IPS-11a (cell line): ENCODE results near the gene MYOZ2.

ENCODE experiments used
- H3K4me3 ChIP-seq: one replicate; pipeline ENCODE4 v1.5.1; 2013; ENCODE audit warnings: low read depth, low read length, control low read depth

MYOZ2 gene

DNA sequence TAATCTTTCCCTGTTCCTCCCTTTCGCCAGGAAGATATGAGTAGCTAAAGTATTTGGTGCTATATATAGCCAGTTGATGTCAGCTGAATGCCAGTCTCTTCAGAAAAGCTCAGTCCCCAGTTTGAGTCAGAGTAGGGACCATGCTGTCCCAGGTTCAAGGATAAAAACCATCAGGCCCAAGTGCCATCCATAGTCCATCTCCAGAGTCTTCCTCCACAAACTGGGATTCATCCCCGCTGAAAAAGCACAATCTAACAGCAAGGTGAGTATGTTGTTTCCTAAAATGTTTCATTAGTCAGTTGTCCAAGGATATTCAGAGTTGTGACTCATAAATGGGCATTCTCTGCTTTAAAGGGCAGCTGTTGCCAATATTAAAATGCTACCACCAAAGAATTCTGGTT lies at the start of gene MYOZ2:
Gene MYOZ2, plus strand, starts transcription at position 112 of the 401 bp plus-strand sequence. CDS start 694 bp downstream, outside the sequence.
- H3K4me3 ChIP-seq: no peak within 1 kb of the TSS

DNA sequence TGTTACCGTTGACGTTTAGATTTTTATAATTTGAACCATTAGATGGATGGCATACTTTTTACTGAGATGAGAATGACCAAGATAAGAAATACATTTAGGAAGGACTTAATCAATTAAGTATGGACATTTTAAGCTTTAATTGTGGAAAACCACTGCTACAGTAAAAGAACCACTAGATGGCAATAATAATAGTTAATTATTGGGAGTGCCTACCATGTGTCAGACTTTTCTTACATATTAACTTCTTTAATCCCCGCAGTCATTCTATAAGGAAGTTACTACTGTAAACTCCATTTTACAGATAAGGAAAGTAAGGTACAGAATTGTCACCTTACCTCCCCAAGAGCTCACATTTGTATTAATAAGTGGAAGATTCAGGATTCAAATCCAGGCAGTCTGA lies 48.5 kb upstream of the MYOZ2 start:
- no peak overlapping the region for H3K4me3 ChIP-seq

DNA sequence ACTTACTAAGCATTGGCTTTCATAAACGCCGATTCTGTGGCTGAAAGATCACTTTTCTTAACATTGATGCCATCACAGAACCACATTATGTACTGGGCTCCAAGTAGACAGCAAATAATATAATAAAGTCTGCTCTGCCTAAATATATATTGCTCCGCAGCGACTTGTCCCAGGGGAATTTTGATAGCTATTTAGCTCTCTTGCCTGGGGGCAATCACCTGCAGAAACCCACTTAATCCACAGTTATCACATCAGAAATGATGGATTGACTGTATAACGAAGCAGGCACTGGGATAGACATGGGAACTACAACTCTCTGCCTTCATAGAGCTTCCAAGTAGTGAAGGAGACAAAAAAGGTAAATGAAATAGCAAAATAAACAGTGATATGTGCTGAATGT lies 48.0 kb upstream of the MYOZ2 start:
- H3K4me3 ChIP-seq: no peak overlapping the region

DNA sequence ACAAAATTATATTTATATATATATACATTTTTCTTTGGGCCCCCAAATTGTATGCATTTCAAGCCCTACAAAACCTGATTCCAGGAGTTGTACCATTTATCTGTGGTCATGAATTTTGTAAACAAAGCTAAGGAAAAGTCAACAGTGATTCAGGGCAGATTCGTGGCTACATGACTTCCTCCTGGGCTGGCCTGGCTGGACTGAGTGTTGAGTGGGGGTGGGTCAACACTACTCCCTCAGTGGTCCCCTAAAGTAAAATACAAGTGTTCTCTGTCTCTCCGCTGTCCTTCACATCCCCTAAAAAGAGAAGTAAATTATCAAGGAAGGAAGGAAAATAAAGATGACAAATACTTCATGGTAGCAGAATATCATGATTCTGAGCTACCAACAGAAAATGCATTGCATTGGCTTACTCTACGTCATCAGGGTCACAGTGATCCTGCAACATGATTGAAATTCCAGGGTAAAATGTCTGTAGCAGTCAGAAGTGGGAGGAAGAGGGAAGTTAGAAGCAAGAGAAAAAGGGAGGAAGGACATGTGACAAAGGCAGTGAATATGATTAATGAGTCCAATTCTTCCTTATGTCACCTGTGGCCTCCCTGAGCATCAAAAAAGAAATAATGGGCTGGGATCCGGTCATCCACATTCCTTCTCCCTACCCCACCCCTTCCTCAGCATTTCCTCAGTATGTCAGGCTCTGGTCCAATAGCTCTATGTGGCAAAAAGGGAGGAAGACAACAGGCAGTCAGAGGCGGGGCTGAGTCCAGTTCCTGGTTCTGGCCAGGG lies 42.4 kb upstream of the MYOZ2 start:
- H3K4me3 ChIP-seq: no peak overlapping the region

DNA sequence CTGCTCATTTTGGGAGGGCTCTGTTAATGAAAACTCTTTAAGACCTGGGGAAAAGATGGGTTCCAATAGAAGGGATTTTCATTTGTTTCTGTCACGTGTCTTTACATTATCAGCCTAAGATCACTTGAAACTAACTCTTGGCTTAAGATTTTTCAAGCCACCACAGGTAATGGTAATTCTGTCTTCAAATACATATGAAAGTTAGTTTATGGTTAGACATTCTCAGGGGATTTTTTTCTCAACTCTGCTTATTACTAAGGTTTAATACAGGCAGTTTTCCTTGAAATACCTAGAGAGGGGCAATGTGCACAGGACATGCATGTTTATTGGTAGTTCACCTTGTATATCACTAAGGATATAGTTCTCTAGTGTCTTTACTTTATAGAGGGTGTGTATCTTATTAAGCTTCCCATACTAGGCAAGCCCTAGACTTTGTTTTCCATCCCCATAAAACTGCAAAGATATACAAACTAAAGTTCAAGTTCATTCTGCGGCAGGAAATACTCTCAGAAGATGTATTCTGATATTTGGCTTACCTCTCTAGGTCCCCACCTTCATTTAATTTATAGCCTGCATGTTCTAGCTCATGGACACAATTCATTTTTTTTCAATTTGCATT lies 38.2 kb upstream of the MYOZ2 start:
- no peak overlapping the region for H3K4me3 ChIP-seq

DNA sequence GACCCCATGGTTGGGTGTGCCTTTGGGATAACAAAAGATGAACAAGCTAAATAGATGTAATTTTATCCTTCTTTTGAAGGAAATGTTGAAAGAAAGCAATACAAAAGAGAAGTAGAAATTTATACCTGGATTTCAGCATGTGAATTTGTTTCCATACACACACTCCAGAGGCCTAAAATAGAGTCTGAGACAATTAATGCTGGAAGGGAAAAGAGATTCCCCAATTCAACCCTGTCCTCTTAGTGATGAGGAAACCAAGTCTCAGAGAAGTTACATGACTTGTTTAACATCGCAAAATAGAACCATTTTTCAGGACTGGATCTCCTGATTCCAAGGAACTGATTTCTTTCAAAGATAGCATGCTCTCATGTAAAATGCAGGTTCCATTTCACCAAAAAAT lies 37.3 kb upstream of the MYOZ2 start:
- H3K4me3 ChIP-seq: no peak overlapping the region

DNA sequence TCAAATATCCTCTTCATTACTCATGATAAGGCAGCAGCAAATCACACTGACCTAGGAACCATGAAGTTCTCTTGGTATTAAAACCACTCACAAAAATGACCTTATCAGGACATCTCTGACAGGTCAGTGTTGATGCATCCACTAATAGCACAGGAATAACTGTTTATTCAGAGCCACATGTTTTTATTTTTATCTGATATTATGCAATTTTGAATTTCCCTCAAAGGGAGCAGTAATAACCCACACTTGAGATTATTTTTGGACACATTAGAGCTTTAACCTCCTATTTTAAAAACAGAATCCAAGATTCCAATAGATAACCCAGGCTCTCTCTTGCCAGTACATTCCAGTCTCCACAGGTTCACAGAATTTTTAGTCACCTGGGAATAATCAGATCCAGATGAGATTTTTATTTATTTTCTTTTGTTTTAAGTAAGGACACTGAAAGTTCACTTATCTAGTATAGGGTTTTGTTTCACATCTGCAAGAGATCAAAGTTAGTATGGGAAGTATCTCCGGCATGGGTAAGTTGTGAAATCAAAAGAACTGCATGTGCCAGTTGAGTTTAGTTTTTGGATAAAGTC lies 36.3 kb upstream of the MYOZ2 start:
- no peak overlapping the region for H3K4me3 ChIP-seq

DNA sequence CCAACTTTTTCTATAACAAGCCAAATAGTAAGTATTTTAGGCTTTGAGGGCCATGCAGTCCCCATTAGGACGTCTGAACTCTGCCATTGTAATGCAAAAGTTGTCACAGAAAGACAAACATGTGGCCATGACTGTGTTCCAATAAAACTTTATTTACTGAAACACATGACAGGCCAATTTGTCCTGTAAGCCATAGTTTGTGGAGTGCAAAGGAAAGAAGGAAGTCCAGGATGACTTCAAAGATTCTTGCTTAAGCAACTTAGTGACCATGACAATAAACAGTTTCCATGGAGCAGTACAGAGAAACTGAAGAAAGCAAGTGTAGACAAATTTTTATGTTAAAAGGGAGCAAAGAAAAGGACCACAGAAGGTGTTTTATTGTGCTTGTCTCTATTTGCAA lies 35.0 kb upstream of the MYOZ2 start:
- no peak overlapping the region for H3K4me3 ChIP-seq

DNA sequence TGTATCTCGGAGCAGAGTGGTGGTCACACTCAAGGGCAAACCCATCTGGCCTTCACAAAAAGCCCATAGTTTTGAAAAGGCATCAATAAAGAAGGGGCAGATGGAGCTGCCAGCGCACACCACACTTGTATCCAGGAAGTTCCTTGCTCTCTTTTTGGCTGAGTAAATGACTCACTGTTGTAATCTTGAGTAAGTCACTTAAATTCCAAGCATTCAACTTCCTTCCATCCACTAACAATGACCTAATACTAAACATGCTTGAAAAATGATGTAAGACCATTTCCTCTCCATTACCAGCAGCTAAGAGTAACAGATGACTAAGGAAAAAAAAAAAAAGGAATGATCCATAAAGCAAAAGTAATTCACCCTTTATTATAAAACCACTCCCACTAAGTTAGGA lies 32.4 kb upstream of the MYOZ2 start:
- no peak overlapping the region for H3K4me3 ChIP-seq

DNA sequence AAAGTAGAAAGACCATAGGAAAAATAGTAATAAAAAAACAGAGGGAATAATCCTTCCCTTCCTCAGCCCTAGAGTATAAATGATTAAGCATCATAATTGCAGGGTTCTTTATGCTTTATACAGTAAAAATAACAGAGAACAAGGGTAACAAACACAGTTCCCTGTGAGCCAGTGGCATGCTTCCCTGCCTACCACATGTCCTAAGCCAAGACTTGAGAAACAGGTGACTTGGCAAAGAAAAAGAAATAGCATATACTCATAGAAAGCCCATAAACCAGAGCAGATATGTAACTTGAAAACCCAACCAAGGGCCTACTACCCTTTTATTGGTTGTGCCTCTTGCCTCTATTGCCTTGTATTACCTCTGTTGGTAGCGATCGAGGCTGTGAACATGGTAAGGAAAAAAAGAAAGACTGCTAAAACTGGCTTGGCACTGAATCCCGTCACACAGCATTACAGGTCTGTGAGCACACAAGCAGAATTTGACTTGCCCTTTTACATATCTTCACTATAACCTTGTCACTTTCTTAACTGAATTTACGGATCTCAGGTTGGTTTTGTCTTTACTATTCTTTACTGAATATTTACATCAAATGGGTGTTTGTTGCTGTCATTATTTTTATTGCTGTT lies 30.9 kb upstream of the MYOZ2 start:
- H3K4me3 ChIP-seq: no peak overlapping the region

DNA sequence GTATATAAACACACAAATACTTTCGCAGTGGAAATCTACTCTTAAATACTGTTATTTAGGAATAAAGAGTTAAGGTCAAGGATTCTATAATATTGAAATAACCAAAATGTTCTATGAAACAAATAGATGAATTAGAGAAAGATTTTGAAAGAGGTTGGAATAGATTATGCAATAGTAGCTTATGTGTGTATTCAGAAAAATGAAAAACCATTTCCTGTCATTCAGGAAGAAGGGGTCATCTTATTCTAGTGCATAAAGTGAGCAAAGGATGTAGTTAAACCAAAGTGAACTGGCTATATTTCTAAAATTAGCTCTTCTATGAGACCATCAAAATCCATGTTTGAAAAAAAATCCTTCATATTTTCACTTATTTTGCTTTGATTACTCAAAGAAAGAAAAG lies 30.0 kb upstream of the MYOZ2 start:
- H3K4me3 ChIP-seq: no peak overlapping the region

DNA sequence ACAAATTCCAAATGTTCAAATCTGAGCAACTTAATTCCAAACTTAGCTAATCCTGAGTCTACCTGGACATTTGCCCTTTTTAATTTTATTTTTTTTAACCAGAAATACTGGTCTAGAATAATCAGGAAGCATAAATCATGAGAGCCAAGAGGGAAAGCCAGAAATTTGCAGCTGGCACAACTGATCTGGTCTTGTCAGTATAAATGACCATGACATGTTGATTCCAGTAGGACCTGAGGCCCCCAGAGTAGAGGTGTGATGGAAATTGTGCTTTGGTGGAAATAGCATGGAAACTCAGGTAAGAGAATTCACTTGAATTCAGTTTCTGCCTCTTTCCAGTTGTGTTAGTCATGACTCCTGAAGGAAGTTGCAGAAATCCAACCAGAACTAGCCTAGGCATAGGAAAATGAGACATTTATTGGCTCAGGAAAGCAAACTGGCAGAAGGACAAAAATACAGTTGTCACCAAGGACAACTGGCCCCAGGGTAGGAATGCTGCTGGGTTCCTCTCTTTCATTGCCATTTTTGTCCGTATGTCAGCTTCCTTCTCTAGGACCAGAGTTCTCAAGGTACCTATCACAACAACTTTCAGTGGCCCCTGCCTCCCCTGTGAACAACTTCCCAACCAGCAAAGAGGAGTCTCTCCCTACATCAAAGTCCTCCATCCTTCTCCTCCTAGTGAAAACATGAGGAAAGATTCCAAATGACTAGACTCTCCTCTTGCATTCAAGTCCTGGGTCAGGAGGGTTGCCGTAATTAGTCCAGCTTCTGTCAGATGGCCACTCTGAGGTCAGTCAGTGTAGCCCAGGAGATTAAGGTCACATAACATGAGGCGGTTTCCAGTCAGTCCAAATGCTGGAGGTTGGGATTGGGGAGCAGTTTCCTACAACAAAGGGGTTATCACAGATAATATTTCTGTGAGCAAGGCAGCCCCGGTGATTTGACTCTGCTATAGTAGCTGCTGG lies 29.3 kb upstream of the MYOZ2 start:
- no peak overlapping the region for H3K4me3 ChIP-seq

DNA sequence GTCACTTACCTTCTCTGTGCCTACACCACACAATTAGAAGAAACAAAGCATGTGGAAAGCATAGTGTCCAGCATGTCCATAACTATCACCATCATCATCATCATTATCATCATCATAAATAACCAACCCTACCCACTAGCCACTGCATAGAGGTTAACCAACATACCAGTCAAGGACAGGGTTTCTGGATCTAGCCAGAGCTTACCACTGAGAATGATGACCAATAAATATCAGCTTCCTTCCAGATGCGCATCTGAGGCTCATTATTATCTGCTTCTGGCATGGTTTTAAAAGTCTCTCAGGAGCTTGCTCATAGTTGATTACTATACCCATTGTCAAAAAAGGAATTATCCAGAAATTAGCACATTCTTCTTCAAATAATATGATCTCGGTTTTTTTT lies 25.5 kb upstream of the MYOZ2 start:
- no peak overlapping the region for H3K4me3 ChIP-seq

DNA sequence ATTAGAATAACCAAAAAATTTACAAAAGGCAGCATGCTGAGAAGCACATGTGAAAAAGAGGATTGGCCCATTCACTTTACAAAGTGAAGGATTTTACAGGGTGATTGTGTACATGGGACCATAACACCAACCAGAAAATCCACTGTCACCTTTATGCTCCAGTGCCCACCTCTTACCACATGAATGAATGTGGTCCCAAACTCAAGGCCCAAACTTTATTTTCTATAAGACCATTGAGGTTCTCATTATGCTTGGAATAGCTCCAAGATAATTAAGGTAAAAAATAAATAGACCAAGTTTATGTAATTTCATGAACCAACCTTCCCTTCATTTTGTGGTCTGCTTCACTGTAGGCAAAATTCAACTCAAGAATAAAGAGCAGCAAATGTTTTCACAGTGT lies 24.3 kb upstream of the MYOZ2 start:
- no peak overlapping the region for H3K4me3 ChIP-seq

DNA sequence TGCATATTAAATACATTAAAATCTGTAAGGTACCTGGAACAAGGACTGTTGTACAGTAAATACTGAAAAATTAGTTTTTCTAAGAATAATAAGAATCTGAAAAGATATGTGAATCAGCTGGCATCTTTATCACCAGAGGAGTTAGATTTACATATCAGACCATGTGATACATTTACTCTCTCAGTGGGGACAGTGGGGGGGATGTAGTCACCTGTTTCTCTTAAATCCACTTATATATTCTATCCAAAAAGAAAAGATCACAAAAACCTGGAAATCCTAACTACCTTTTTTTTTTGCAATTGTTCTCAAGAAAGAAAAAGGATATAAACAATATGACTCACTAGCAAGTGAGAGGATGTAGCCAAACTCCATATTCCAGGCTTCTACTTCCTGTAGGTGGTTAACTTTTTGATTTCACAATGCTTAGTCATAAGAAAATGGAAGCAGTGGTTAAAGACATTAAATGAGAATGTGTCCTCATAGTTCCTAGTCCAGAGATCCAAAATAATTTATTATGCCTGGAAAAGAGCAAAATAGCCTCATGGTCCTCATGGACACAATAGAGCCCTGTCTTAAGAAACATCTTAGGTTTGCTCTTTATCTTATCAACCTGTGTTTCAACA lies 22.5 kb upstream of the MYOZ2 start:
- H3K4me3 ChIP-seq: no peak overlapping the region

DNA sequence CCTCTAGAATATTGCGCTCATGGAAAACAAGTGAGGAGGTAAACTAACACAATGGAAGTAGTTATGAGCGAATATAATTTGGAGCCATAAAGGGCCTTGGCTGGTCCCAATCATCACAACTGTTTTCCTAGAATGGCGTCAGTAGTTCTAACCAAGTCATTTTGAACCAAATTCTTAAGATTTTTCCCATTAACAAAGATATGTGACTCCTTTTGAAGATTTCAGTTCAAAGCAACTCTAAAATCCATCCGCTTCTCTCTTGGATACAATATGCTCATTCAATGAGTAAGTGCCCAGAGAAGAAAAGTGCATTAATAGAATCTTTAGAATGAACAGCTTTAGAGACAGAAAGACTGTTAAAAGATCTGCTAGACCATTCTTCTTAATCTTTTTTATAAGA lies 19.6 kb upstream of the MYOZ2 start:
- H3K4me3 ChIP-seq: no peak overlapping the region

DNA sequence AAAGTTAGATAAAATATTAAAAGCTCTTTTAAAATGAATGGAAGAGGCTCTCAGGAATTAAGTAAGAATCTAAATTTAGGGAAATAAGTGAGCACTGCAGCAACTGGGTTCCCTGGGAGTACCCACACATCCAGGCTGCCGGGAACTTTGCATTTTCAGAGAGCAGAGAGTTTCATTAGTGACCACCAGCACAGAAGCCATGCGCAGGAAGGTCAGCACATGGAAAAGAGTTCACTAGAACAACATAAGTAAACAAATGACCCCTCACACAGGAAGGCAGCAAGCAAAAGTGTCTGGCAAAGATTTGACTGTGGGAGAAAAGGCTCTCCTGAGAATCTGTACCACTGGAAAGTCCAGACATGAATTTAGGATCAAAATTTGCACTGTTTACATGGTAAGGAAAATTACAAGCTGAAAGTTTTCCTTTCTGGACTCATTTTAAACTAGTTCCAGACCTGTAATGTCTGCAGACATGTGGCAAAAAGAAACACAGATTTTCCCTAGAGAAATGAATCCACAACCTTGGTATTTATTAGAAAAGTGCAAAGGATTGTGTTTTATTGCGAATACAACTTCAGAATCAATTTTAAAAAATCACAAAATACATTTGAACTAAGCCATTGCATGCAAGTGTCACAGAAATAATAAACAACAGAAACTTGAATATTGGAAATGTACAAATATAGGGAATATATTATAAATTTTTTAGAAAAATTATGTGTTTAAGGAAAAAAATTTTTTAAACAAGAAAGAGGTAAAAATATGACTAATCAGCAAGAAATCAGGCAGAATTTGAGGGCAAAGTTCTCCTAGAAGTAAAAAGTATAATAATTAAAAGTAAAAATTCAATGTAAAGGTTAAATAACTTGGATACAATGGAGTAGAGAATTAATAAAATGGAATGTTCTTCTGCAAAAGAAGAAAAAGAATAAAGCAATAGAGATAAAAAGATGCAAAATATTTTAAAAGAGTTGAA lies 18.4 kb upstream of the MYOZ2 start:
- no peak overlapping the region for H3K4me3 ChIP-seq

DNA sequence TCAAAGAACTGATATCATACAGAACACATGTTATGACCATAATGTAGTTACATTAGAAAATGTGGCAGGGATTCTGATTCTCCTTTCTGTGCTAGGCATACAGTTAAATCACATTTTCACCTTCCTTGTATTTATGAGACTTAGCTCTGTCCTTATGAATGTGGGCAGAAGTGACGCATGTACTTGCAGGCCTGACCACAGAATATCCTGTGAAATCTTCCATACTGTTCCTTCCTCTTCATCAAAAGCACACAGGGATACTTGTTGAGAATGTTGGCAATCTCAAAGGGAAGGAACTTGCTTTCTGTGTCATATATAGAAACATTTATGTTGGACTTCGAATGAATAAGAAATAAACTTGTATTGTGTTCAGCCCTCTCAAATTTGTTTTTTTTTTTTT lies 17.2 kb upstream of the MYOZ2 start:
- H3K4me3 ChIP-seq: no peak overlapping the region

DNA sequence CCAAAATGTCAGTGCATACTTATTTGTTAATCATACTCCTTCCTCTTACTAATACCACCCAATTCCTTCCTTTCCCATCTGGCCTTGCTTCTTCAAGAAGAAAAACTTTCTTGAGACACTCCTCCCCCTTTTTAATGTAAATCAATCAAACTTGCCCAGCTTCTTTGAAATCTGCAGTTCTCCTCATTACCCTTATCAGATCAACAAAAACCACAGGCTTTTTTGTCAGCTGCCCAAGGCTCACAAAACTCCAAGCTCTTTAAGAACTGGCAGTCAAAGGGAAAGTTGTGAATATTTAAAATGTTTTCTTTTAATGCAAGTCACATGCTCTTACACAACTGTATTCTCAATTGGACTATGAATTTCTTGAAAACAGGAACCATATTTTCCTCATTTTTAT lies 11.3 kb upstream of the MYOZ2 start:
- no peak overlapping the region for H3K4me3 ChIP-seq
